ENCODE results near the gene P4HA1.
"Not testable (repeated sequence)": the region's sequence is repeated elsewhere in the genome, so short reads cannot be mapped to it uniquely, and the experiment has no call there.

The P4HA1 gene

GRCh38 chr10:72997099-72997498 is 99.6 kb downstream of the P4HA1 start:
- no peak for TF ChIP-seq CTCF (conservative IDR thresholded peaks at IDR 0.05; ENCODE audit: low read depth, low read length)
- no peak overlapping the region for H3K4me3 ChIP-seq (ENCODE audit: low read length)
- no peak for DNase-seq (ENCODE audit: low read depth)

GRCh38 chr10:72995459-72995858 is 101.2 kb downstream of the P4HA1 start:
- DNase-seq (ENCODE audit: low read depth); H3K4me3 ChIP-seq (ENCODE audit: low read length): not testable (repeated sequence)

- not testable (repeated sequence) for H3K4me3 ChIP-seq (ENCODE audit: low read length); DNase-seq (ENCODE audit: low read depth)
Measured at GRCh38 chr10:72989771-72990170, 106.9 kb downstream of the P4HA1 start.

GRCh38 chr10:72984618-72985017 is 112.0 kb downstream of the P4HA1 start:
- H3K4me3 ChIP-seq (ENCODE audit: low read length); DNase-seq (ENCODE audit: low read depth): not testable (repeated sequence)

- DNase-seq (ENCODE audit: low read depth), result peak; percentile 1
- TF ChIP-seq CTCF (conservative IDR thresholded peaks at IDR 0.05; ENCODE audit: low read depth, low read length), result no peak
- no peak overlapping the region for H3K4me3 ChIP-seq (ENCODE audit: low read length)
Measured at GRCh38 chr10:72981882-72982529, 114.7 kb downstream of the P4HA1 start.

- no peak for DNase-seq (ENCODE audit: low read depth)
- H3K4me3 ChIP-seq (ENCODE audit: low read length), result no peak overlapping the region
- TF ChIP-seq CTCF (conservative IDR thresholded peaks at IDR 0.05; ENCODE audit: low read depth, low read length), result no peak
Measured at GRCh38 chr10:72981028-72981881, 115.4 kb downstream of the P4HA1 start.

- TF ChIP-seq CTCF (conservative IDR thresholded peaks at IDR 0.05; ENCODE audit: low read depth, low read length), result no peak
- H3K4me3 ChIP-seq (ENCODE audit: low read length), result no peak overlapping the region
- no peak for DNase-seq (ENCODE audit: low read depth)
Measured at GRCh38 chr10:72980348-72980747, 116.3 kb downstream of the P4HA1 start.

GRCh38 chr10:72979709-72980108 is 117.0 kb downstream of the P4HA1 start:
- no peak overlapping the region for H3K4me3 ChIP-seq (ENCODE audit: low read length)
- TF ChIP-seq CTCF (conservative IDR thresholded peaks at IDR 0.05; ENCODE audit: low read depth, low read length), result no peak
- DNase-seq (ENCODE audit: low read depth), result no peak

All from retinal pigment epithelial cell (primary cell).